Measurements from ENCODE around the gene TTC39B.
A peak's percentile ranks its signal among the peaks of the same experiment; 100 is the strongest.

The TTC39B gene

GRCh38 chr9:15225564-15226126 lies 81.4 kb downstream of the TTC39B start:
- no peak for DNase-seq (ENCODE audit: low spot score)

- no peak for DNase-seq (ENCODE audit: low spot score)
These were observed 84.7 kb downstream of the TTC39B start for GRCh38 chr9:15222313-15222712.

- no peak for DNase-seq (ENCODE audit: low spot score)
These were observed 85.3 kb downstream of the TTC39B start for GRCh38 chr9:15221746-15222145.

- no peak for DNase-seq (ENCODE audit: low spot score)
These were observed 86.2 kb downstream of the TTC39B start for GRCh38 chr9:15220658-15221318.

- no peak for DNase-seq (ENCODE audit: low spot score)
These were observed 87.5 kb downstream of the TTC39B start for GRCh38 chr9:15219546-15219945.

- DNase-seq (ENCODE audit: low spot score): no peak
These were observed 88.0 kb downstream of the TTC39B start for GRCh38 chr9:15218994-15219393.

- DNase-seq (ENCODE audit: low spot score): no peak
These were observed 93.8 kb downstream of the TTC39B start for GRCh38 chr9:15213249-15213648.

- DNase-seq (ENCODE audit: low spot score): no peak
These were observed 95.1 kb downstream of the TTC39B start for GRCh38 chr9:15211815-15212495.

GRCh38 chr9:15211160-15211814 lies 95.7 kb downstream of the TTC39B start:
- peak; percentile 67 for DNase-seq (ENCODE audit: low spot score)

GRCh38 chr9:15206903-15207696 lies 99.9 kb downstream of the TTC39B start:
- no peak for DNase-seq (ENCODE audit: low spot score)

- no peak for DNase-seq (ENCODE audit: low spot score)
These were observed 101.2 kb downstream of the TTC39B start for GRCh38 chr9:15205632-15206420.

GRCh38 chr9:15203581-15203980 lies 103.4 kb downstream of the TTC39B start:
- DNase-seq (ENCODE audit: low spot score): no peak

GRCh38 chr9:15200111-15200510 lies 106.9 kb downstream of the TTC39B start:
- no peak for DNase-seq (ENCODE audit: low spot score)

- DNase-seq (ENCODE audit: low spot score): no peak
These were observed 114.2 kb downstream of the TTC39B start for GRCh38 chr9:15192856-15193255.

- no peak for DNase-seq (ENCODE audit: low spot score)
These were observed 115.6 kb downstream of the TTC39B start for GRCh38 chr9:15191378-15191777.

- no peak for DNase-seq (ENCODE audit: low spot score)
These were observed 117.5 kb downstream of the TTC39B start for GRCh38 chr9:15189481-15189880.

GRCh38 chr9:15187589-15187988 lies 119.4 kb downstream of the TTC39B start:
- DNase-seq (ENCODE audit: low spot score): no peak

- no peak for DNase-seq (ENCODE audit: low spot score)
These were observed 124.3 kb downstream of the TTC39B start for GRCh38 chr9:15182730-15183129.

- no peak for DNase-seq (ENCODE audit: low spot score)
These were observed 124.9 kb downstream of the TTC39B start for GRCh38 chr9:15182101-15182551.

- DNase-seq (ENCODE audit: low spot score): no peak
These were observed 126.9 kb downstream of the TTC39B start for GRCh38 chr9:15180124-15180523.

- no peak for DNase-seq (ENCODE audit: low spot score)
These were observed 128.4 kb downstream of the TTC39B start for GRCh38 chr9:15178631-15179030.

Measured in iPS-NIHi11 (cell line).